ENCODE measurements around the gene ABCA9. TPM values are rescaled to one million over a fixed set of nuclear protein-coding genes. Genes with fewer than 3 reads are reported as not detected.

Gene ABCA9
- total RNA-seq (2013), result 1.0 TPM
- polyA plus RNA-seq (under 1 TPM in 2 of 3 donors, not detected in 1; 0.02 to 0.49 TPM), polyA minus RNA-seq (0.16 and 0.28 TPM in 2 replicates), total RNA-seq (0.33 to 5.1 (median 1.6) reads per million in 11 experiments)

- peaks cover 30 to 35% of the 10 kb centered on the region in 2 donors for H3K4me1 ChIP-seq (ENCODE audit: control insufficient read depth in 1 of 2, insufficient read depth in 2 of 2, low read length in 2 of 2)
- no peak within 1 kb of the TSS for H3K9ac ChIP-seq (ENCODE audit: insufficient read depth, low read length, poor library complexity, severe bottlenecking)
- no peak for DNase-seq
- H3K4me3 ChIP-seq (replicated peaks in 1 of 3; ENCODE audit: low read depth in 2 of 3, low read length in 3 of 3), result no peak within 1 kb of the TSS
- Mint-ChIP-seq H3K36me3 (peaks cover 0 to 3% of the 10 kb centered on the region in 2 donors), H3K4me3 (no peak within 1 kb of the TSS), H3K9me3 (peaks cover 0 to 15% (median 4%) of the 10 kb centered on the region in 7 donors), H3K27me3 (ENCODE audit: low read depth in 3 of 3) (no peaks in the 10 kb centered on the region), H3K27ac (no peak within 1 kb of the TSS), H3K4me1 (peaks cover 41% of the 10 kb centered on the region)
- no CpG with 5 or more reads among the region's 2 CpGs for WGBS (ENCODE audit: insufficient coverage)
- H3K27me3 ChIP-seq (ENCODE audit: control insufficient read depth in 2 of 2, insufficient read depth in 2 of 2, low read length in 2 of 2), result no peaks in the 10 kb centered on the region
- no peaks in the 10 kb centered on the region for H4K20me1 ChIP-seq (ENCODE audit: insufficient read depth, low read length)
- no peak within 1 kb of the TSS for H2AFZ ChIP-seq (ENCODE audit: insufficient read depth, low read depth, low read length, poor library complexity, severe bottlenecking)
- no peak within 1 kb of the TSS for H3K27ac ChIP-seq (ENCODE audit: low read depth in 1 of 2, low read length in 2 of 2)
- no peak for TF ChIP-seq CTCF (IDR thresholded peaks at IDR 0.05)
- H3K9me3 ChIP-seq (replicated peaks in 1 of 2; ENCODE audit: control insufficient read depth in 1 of 2, insufficient read depth in 1 of 2, low read length in 2 of 2), result no peaks in the 10 kb centered on the region
- H3K4me2 ChIP-seq (replicated peaks; ENCODE audit: extremely low read depth, low read length, poor library complexity, severe bottlenecking), result no peak within 1 kb of the TSS
- intact Hi-C loops (cut with micrococcal nuclease), result no loop called here
- H3K36me3 ChIP-seq (replicated peaks in 1 of 2; ENCODE audit: control insufficient read depth in 1 of 2, insufficient read depth in 2 of 2, low read length in 2 of 2), result no peaks in the 10 kb centered on the region
- no peaks in the 10 kb centered on the region for H3K79me2 ChIP-seq (ENCODE audit: insufficient read depth, low read length)
Measured at GRCh38 chr17:69060822-69061221, at the start of gene ABCA9. TSS of gene ABCA9 (minus strand) at chr17:69060927. CDS start at chr17:69051126, 9,801 bp downstream.

GRCh38 chr17:69105907-69106730, 45.4 kb upstream of the ABCA9 start:
- no peaks in the 10 kb centered on the region for H4K20me1 ChIP-seq (ENCODE audit: insufficient read depth, low read length)
- no peaks in the 10 kb centered on the region for H3K27me3 ChIP-seq (ENCODE audit: control insufficient read depth in 2 of 2, insufficient read depth in 2 of 2, low read length in 2 of 2)
- H2AFZ ChIP-seq (ENCODE audit: insufficient read depth, low read depth, low read length, poor library complexity, severe bottlenecking), result no peak overlapping the region
- no peaks in the 10 kb centered on the region for H3K4me1 ChIP-seq (ENCODE audit: control insufficient read depth in 1 of 2, insufficient read depth in 2 of 2, low read length in 2 of 2)
- H3K4me3 Mint-ChIP-seq, result no peak overlapping the region
- no peaks in the 10 kb centered on the region for H3K79me2 ChIP-seq (ENCODE audit: insufficient read depth, low read length)
- WGBS (ENCODE audit: insufficient coverage), result 95% methylated on average over 3 of the region's 10 CpGs
- no peak for DNase-seq
- no peaks in the 10 kb centered on the region for H3K36me3 ChIP-seq (replicated peaks in 1 of 2; ENCODE audit: control insufficient read depth in 1 of 2, insufficient read depth in 2 of 2, low read length in 2 of 2)
- peaks cover 3% of the 10 kb centered on the region for H3K4me1 Mint-ChIP-seq
- no peaks in the 10 kb centered on the region for H3K36me3 Mint-ChIP-seq
- no peak overlapping the region for H3K4me2 ChIP-seq (replicated peaks; ENCODE audit: extremely low read depth, low read length, poor library complexity, severe bottlenecking)
- H3K9me3 Mint-ChIP-seq, result peaks cover 0 to 7% (median 2%) of the 10 kb centered on the region in 7 donors
- intact Hi-C loops (cut with micrococcal nuclease), result no loop called here
- H3K27ac Mint-ChIP-seq, result no peak overlapping the region
- no peak overlapping the region for H3K9ac ChIP-seq (ENCODE audit: insufficient read depth, low read length, poor library complexity, severe bottlenecking)
- H3K27me3 Mint-ChIP-seq (ENCODE audit: low read depth in 3 of 3), result no peaks in the 10 kb centered on the region
- no peaks in the 10 kb centered on the region for H3K9me3 ChIP-seq (replicated peaks in 1 of 2; ENCODE audit: control insufficient read depth in 1 of 2, insufficient read depth in 1 of 2, low read length in 2 of 2)
- TF ChIP-seq CTCF (IDR thresholded peaks at IDR 0.05), result no peak
- no peak overlapping the region for H3K4me3 ChIP-seq (replicated peaks in 1 of 3; ENCODE audit: low read depth in 2 of 3, low read length in 3 of 3)
- H3K27ac ChIP-seq (ENCODE audit: low read depth in 1 of 2, low read length in 2 of 2), result no peak overlapping the region

Data from CD14-positive monocyte (primary cell).